HG03457 (cell line): ENCODE data around the gene GRIK2.

Experiments used
- ATAC-seq: cut with Tn5 transposase; IDR thresholded peaks from one replicate; pipeline ENCODE4 v1.9.1; 2021; ENCODE audit warnings: moderate number of reproducible peaks; ENCODE audit not compliant: unreplicated experiment

The GRIK2 gene

DNA sequence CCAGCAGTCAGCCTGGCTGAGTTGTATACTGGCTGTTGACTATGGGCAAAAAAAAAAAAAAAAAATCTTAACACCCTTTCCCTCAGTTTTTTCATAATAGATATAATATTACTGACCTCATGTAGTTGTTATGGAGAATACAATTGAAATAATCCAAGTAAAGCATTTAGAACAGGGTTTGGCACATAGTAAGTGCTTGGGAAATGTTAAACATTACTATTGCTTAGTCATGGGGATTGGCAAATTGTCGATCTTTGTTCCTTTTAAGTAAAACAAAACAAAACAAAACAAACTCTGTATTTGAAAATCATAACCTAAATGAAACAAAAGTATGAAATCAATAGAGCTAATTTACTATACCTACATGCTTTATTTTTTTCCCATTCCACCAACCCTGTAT, 458.4 kb downstream of the GRIK2 start:
- no peak for ATAC-seq

DNA sequence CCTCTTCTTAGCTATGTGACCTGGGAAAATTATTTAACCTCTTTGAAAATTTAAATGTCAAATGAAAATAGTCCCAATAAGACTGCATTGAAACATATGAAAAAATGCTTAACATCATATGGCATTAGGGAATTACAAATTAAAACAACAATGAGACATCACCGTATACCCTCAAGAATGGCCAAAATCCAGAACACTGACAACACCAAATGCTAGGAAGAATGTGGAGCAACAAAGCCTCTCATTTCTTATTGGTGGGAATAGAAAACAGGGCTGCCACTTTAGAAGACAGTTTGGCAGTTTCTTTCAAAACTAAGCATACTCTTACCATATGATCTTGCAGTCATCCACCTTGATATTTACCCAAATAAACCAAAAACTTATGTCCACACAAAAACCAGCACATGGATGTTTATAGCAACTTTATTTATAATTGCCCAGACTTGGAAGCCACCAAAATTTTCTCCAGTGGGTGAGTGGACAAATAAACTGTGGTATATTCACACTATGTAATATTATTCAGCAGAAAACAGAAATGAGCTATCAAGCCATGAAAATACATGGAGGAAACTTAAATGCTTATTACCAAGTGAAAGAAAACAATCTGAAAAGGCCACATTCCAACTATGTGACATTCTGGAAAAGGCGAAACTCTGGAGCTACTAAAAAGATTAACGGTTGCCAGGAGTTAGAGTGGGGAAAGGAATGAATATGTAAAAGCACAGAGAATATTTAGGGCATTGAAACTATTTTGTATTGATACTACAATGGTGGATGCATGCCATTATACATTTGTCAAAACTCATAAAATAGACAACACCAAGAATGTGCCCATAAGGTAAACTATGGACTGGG, 459.9 kb downstream of the GRIK2 start:
- ATAC-seq = no peak

DNA sequence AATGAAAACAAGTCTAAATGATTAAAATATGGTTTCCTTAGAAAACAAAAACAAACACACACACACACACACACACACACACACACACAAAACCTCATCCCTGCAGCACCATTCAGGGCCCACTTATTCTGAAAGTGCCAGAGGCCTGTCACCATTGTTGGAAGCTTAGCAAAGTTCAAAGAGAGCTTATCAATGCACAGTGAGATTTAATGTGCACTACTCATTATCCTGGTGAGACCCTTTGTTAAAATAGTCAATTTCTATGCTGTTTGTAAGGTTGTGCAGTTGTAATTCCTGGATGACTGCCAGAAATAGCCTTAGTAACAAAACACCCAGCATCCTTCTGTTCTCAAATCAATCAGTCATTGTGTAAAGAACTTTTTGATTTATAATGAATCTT, 482.9 kb downstream of the GRIK2 start:
- no peak for ATAC-seq

DNA sequence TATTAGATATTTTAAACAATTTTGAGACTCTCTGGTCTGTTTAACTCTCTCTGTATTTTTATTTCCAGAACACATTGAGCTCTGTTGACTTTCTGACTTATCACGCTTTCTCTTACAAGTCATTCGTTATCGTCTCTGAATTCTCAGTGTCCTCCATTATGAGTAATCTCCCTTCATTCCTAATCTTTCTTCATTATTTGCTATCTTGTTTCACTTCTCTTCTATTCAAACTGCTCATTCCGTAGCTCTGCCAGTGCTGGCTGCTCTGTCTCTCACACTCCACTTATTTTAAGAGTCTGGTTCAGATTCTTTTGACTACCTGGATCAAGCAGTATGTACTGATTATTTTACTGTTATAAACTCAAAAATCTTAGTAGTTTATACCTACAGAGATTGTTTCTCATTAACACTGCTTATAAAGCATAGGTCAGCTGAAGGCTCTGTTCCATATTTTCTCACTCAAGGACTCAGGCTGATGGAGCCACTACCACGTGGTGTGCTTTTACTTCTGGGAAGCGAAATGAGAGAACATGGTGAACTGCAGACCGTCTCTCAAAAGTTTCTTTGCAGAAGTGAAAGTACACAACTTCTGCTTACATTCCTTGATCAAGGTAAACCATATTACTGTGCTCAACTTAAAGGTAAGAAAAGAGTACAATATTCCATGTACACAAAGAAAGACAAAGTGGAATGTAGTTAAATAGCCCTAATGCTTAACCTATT, 485.2 kb downstream of the GRIK2 start:
- no peak for ATAC-seq

DNA sequence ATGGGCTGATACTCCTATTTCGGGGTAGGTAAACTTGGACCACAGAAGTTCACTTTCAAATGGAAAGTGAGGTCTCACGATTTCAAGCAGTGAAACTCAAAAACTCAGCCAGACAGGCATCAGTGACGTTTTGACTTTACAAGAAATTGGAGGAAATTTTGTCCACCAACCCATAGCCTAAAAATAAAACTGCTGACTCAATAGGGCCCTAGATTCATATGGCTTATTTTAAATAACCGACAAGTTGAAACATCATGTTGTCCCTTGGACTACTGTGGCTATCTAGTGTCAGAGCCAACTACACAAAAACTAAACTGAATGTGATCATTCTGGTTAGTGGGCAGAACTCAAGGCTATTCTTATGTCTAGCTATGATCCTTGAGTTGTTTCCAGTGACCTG, 486.3 kb downstream of the GRIK2 start:
- no peak for ATAC-seq

DNA sequence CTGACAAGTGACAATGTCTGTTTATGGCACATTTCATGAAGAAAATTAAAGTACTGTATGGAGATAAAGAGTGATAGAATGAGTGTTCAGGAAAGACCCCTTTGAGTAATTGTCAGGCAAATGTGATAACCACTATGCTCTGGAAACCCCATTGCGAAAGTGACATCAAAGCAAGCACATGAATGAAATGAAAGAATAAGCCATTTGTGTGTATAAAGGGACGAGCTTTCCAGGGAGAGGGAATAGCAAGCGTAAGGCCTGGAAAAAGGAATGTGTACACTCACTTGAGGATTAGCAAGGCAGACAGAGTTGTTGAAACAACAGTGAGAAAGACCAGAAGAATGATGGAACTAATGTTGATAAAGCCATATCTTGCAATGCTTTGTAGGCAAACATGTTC, 490.0 kb downstream of the GRIK2 start:
- no peak for ATAC-seq

DNA sequence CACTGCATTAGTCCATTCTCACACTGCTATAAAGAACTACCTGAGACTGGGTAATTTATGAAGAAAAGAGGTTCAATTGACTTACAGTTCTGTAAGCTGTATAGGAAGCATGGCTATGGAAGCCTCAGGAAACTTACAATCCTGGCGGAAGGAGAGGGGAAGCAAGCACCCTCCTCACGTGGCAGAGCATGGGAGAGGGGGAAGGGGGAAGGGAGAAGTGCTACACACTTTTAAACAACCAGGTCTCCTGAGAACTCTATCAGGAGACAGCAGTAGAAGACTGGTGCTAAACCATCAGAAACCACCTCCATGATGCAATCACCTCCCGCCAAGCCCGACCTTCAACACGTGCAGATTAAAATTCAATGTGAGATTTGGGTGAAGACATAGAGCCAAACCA, 494.0 kb downstream of the GRIK2 start:
- ATAC-seq = no peak

DNA sequence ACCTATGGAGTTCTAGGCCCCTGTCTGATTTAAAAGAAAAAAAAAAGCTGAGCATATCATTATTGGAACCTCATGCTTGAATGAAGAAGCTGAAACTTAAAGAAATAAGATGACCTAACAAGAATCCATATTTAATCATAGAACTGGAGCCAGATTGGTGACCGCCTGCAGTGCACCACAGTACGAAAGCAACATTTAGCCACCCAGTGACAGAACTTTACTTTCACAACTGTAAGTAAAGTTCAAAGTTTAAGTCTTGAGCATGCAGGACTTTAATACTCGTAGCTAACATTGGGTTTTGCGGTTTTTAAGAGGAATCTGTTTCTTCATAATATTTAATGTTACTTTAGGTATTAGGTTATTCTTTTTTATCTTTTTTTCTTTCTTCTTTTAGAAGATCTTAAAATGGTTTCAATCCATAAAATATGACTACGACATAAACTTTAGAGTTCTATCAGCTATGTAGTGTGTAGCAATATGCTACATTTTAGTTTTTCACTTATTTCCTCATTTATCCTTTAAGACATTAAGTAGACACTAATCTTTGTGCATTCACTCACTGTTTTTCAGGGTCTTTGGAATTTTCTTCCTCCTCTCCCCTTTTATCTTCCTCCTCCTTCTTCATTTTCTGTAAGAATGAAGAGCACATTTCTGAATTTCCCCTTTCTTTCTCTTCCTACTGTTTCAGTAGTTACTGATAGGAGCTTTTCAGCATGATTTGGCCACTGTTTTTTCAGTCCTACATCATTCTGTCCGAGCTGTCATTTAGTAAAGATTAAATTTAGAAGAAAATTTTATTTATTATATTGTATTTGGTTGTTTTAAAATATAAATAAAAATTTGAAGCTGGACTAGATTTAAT, 514.1 kb downstream of the GRIK2 start:
- ATAC-seq = no peak

DNA sequence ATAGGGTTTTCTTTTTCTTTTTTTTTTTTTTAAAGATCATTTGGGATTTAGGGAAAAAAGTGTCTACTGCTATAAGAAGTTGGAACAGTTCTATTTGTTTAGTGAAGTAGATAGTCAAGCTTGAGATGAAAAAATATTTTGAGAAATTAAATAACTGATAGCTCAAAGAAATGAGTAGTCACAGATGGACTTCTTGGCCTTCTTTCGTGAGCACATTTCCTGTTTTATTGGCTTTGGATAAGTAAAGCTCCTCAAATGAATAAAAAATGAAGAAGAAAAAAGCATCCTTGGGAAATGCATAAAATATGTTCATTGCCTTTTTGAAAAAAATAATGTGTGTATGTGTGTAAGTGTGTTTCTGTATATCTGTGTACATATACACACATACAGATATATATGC, 515.9 kb downstream of the GRIK2 start:
- ATAC-seq = no peak

DNA sequence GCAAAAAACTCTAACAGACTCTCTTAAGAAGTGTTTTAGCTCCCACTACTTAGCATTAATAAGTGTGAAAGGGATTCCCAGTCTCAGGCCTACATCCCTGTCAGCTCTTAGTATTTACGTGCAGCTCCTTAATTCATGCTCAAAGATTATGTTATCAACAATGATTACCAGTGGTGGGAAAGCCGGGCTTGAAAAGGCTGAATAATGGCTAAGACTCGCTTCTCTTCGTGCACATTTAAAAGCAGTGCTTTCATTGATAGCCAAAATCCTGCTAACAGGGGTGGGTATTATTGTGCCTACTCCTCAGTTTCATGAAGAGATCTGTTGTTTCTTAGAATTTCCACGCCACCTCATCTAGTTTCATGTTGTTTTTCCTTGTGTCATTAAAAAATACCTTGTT, 518.8 kb downstream of the GRIK2 start:
- no peak for ATAC-seq

DNA sequence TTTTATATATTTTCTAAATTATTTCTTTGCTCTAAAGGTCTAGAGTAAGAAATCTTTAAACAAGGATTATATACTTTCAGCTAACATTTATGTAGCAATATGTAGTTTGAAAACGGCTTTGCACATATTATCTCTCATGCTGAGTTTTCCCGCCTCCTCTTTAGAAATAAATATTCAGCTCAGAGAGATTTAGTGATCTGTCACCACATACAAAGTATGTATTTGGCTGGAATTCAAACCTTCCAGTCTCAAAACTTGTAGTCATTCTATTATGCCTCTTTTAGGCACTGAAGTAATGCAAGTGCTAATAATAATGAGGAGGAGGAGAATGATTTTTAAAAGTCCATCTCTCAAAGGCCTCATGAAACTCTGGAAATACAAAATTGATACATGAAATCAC, 525.0 kb downstream of the GRIK2 start:
- no peak for ATAC-seq

DNA sequence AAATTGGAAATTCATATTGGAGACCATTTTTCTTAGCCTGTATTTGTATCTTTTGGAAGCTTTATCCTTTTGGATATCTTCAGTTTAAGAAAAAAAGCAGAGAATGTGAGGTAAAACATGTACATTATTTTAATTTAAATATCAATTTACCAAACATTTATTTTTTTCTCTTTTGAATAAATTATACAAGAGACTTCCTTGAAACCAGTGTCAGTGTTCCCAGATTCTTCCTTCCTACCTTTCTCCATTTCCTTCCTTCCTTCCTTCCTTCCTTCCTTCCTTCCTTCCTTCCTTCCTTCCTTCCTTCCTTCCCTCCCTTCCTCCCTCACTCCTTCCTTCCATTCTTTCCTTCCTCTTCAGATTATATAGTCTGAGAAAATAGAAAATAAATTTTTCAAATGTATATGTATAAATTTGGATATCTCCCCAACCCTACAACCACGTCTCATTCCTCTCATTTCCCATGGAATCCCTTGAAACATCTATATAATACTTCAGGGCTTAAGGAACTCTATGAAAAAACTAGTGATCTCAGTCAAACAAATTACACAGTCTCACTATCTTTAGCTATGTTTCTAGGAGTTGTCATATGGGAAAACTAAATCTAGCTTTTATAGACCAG, 528.4 kb downstream of the GRIK2 start:
- no peak for ATAC-seq

DNA sequence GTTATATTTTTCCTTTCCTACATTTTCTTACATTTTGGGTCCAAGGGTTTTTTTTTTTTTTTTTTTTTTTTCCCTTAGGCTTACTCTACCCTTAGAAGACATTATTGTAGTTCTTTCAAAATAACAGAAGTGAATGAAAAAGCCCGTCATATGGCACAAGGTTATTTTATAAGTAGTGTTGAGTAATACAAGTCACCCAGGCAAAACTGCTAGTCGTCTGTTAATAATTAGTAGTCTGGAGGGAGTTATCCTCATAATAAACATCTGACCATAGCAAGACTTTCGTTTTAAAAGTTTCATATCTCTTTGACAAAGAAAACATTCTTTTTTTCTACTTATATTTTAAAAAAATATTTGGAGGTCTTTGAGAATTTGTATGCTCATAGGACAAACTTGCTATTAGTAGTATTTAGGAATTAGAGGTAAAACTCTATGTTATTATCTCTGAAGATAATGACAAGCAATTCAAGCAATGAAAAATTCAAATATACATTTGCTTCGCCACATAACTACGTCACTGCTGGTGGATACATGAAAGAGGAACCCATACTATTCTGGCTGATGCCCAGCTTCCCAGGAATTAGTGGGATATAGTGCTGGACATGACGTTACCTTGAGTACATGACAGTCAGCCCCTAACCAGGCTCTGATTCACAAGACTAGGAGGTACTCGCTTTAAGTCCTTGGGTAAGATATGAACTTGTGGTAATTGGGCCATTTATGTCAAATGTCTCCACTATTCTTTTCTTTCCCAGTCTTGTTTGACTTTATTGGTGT, 532.8 kb downstream of the GRIK2 start:
- ATAC-seq = no peak

DNA sequence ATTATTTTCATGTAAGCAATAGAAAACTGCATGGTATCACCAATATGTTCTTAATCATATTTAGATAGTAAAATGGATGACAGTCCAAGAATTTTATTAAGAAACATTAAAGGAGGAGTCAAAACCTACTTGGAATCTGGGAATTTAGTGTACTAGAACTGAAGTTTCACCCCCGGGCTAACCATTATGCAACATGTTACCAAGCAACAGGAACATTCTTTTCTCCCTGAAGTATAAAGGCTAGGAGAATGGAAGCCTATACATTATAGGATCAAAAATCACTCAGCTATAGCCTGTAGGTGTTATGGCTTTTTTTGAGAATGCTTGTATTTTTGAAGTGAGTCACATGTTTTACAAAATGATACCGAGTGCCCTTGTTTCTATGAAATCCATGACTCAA, 538.3 kb downstream of the GRIK2 start:
- ATAC-seq = no peak

DNA sequence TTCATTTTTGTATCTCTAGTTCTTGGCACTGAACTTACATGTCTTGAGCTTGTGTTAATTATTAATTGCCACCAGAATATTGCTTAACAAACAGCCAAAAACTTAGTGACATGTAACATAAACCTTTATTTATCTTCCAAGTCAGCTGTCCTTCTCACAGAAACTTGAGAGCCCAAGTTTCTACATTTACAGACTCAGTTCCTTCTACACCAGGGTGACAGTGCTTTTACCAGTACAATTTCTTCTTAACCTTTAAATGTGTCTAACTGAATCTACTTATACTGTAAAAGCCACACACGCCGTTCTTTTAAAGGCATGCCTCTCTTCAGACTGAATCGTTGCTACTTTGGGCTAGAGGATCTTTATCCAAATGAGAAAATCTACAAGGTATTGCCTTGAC, 539.2 kb downstream of the GRIK2 start:
- ATAC-seq = no peak

DNA sequence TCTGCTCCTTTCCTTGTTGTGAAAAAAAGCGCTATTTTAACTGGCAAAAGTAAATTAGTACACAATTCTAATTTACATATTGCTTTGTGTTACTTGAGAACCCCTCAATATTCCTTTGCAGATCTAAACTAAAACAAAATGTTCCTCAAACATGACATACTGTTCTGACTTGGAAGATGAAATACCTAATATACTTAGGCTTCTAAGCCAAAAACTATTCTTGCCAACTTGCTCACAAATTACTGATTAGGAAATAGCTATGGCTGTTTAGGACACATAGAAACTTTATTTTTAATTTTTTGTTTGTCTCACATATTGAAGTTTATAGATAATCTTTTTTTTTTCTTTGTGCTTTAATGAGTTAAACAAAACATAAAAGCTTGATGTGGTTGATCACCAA, 542.2 kb downstream of the GRIK2 start:
- no peak for ATAC-seq

DNA sequence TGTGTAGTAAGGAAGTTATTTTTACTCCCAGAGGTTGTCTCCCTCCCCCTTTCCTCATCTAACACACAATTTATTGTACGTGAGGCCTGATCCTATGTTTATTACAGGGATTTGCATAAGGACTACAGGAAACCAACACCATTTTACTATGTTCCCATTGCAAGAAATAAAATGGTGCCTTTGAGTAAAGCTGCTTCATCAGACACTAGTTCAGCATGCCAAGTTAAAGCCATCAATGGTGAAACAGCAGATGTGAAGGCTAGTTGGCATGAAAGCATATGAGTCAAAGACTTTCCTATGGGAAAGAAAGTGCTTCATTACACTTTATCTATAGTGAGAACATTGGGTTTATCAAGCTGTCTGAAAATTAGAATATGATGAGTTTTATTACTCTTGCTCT, 543.0 kb downstream of the GRIK2 start:
- no peak for ATAC-seq

DNA sequence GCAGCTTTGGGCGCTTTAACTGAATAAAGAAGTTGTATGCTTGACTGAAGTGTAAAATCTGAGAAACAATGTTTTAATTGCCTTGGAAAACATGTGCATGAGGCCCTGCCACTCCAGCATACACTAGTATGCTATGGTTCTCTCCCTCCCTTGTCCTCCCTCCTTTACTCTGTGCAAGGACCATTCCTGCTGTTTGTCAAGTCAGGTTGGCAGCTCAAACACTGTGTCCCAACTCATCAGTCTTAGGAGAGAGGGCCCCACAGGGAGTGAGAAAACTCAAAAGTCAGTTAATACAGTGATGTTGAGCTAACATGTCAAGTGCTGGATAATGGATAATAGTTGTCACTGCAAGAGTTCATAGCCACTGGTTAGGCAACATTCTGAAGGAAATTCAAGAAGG, 543.6 kb downstream of the GRIK2 start:
- ATAC-seq = no peak

DNA sequence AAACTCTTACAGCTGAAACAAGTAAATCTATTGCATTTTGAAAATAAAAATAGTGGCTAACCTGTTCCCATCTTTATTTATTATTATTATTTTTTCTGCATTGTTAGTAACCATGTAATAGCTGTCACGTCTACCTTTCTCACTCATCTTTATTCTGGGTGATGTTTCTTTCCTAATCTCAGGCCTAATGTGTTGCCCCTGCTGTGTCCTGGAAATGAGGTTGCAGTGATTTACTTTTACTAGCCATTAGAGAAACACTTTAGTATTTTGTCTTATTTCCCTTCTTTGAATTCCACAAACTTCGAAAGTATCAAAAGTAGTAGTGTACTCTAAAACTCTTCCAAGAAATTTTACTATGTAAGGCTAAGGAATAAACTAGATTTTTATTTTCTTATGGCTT, 546.9 kb downstream of the GRIK2 start:
- no peak for ATAC-seq

DNA sequence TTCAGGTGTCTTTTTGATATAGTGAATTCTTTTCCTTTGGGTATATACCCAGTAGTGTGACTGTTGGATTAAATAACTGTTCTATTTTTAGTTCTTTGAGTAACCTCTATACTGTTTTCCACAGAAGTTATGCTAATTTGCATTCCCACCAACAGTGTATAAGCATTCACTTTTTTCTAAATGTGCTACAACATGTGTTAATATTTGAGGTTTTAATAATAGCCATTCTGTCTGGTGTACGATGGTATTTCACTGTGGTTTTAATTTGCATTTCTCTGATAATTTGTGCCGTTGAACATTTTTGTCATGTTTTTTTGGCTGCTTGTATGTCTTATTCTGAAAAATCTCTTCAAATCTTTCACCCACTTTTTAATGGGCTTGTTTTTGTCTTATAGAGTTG, 563.5 kb downstream of the GRIK2 start:
- ATAC-seq = no peak
